Endothelial cell (in vitro differentiated cells): ENCODE results near the gene TAF1A. TPM values are rescaled to one million over a fixed set of nuclear protein-coding genes. Genes with fewer than 3 reads are reported as not detected.

ENCODE experiments used
- DNase-seq: peaks from one replicate; pipeline ENCODE4 v3.0.0; 2021; ENCODE audit warnings: low spot score
- H3K27ac Mint-ChIP-seq: one replicate; pipeline ENCODE4 v1.8.0; 2021; ENCODE audit warnings: mixed read lengths, inconsistent platforms; ENCODE audit not compliant: unreplicated experiment
- H3K27me3 Mint-ChIP-seq: one replicate; pipeline ENCODE4 v1.8.0; 2021; ENCODE audit warnings: mild to moderate bottlenecking, moderate library complexity, mixed read lengths, inconsistent platforms; ENCODE audit not compliant: unreplicated experiment
- H3K36me3 Mint-ChIP-seq: one replicate; pipeline ENCODE4 v1.8.0; 2021; ENCODE audit warnings: mild to moderate bottlenecking, low read depth, mixed read lengths, inconsistent platforms; ENCODE audit not compliant: unreplicated experiment
- H3K4me1 Mint-ChIP-seq: one replicate; pipeline ENCODE4 v1.8.0; 2021; ENCODE audit warnings: mild to moderate bottlenecking, mixed read lengths, inconsistent platforms; ENCODE audit not compliant: unreplicated experiment
- H3K4me3 Mint-ChIP-seq: one replicate; pipeline ENCODE4 v1.8.0; 2021; ENCODE audit warnings: mild to moderate bottlenecking, mixed read lengths, inconsistent platforms; ENCODE audit not compliant: unreplicated experiment
- H3K9me3 Mint-ChIP-seq: one replicate; pipeline ENCODE4 v1.8.0; 2021; ENCODE audit warnings: mixed read lengths, inconsistent platforms; ENCODE audit not compliant: unreplicated experiment
- CTCF ChIP-seq: fragments of 200-600 bp; sonication (generic); IDR thresholded peaks from one replicate; pipeline ENCODE4 v1.5.0; 2021; ENCODE audit warnings: antibody characterized with exemption; ENCODE audit not compliant: unreplicated experiment
- total RNA-seq: library from RNA; stranded (reverse); fragmentation: NEBNext Ultra II Directional; extraction: Animal tissue kit (Norgen Biotek cat#: 25700); gene quantifications from one replicate; pipeline ENCODE4 v1.2.1, GENCODE V29; 2021; ENCODE audit not compliant: unreplicated experiment

The TAF1A gene
- total RNA-seq, 1 donor from 2014 or later, result 6.6 TPM

- no peak for DNase-seq
- TF ChIP-seq CTCF, result no peak
- H3K9me3 Mint-ChIP-seq, result no peaks in the 10 kb centered on the region
- peaks cover 4% of the 10 kb centered on the region for H3K36me3 Mint-ChIP-seq
- peaks cover 13% of the 10 kb centered on the region for H3K4me1 Mint-ChIP-seq
- no peak overlapping the region for H3K4me3 Mint-ChIP-seq
- no peak overlapping the region for H3K27ac Mint-ChIP-seq
- peaks cover 1% of the 10 kb centered on the region for H3K27me3 Mint-ChIP-seq
Observed at GRCh38 chr1:222586842-222587241, 2.9 kb downstream of the TAF1A start.

- Mint-ChIP-seq H3K27ac (no peak overlapping the region), H3K27me3 (peaks cover 3% of the 10 kb centered on the region), H3K4me1 (no peaks in the 10 kb centered on the region), H3K4me3 (peak overlapping the region; percentile 16), H3K36me3 (peaks cover 4% of the 10 kb centered on the region), H3K9me3 (no peaks in the 10 kb centered on the region)
- no peak for DNase-seq
- no peak for TF ChIP-seq CTCF
Observed at GRCh38 chr1:222583079-222583478, 6.7 kb downstream of the TAF1A start.

GRCh38 chr1:222582099-222582774 is 7.5 kb downstream of the TAF1A start:
- no peak overlapping the region for H3K4me3 Mint-ChIP-seq
- H3K4me1 Mint-ChIP-seq, result no peaks in the 10 kb centered on the region
- no peak for TF ChIP-seq CTCF
- peaks cover 7% of the 10 kb centered on the region for H3K36me3 Mint-ChIP-seq
- H3K27me3 Mint-ChIP-seq, result peaks cover 3% of the 10 kb centered on the region
- H3K9me3 Mint-ChIP-seq, result no peaks in the 10 kb centered on the region
- no peak for DNase-seq
- peak overlapping the region; percentile 4 for H3K27ac Mint-ChIP-seq

- TF ChIP-seq CTCF, result no peak
- Mint-ChIP-seq H3K27me3 (peaks cover 3% of the 10 kb centered on the region), H3K9me3 (no peaks in the 10 kb centered on the region), H3K4me1 (peaks cover 5% of the 10 kb centered on the region), H3K36me3 (peaks cover 13% of the 10 kb centered on the region), H3K27ac (no peak overlapping the region), H3K4me3 (no peak overlapping the region)
- no peak for DNase-seq
Observed at GRCh38 chr1:222579316-222579715, 10.4 kb downstream of the TAF1A start.

GRCh38 chr1:222570837-222571236 is 18.9 kb downstream of the TAF1A start:
- no peak overlapping the region for H3K27ac Mint-ChIP-seq
- H3K36me3 Mint-ChIP-seq, result peaks cover 22% of the 10 kb centered on the region
- TF ChIP-seq CTCF, result no peak
- H3K9me3 Mint-ChIP-seq, result no peaks in the 10 kb centered on the region
- no peak for DNase-seq
- no peaks in the 10 kb centered on the region for H3K27me3 Mint-ChIP-seq
- H3K4me3 Mint-ChIP-seq, result no peak overlapping the region
- H3K4me1 Mint-ChIP-seq, result peaks cover 5% of the 10 kb centered on the region
